WTC11 (cell line): ENCODE measurements around the gene SORCS2. TPM values are rescaled to one million over a fixed set of nuclear protein-coding genes. Genes with fewer than 3 reads are reported as not detected.

ENCODE experiments used
- ATAC-seq: fragments of 200-7000 bp; cut with Tn5 transposase; 2 replicates; pipeline ENCODE4 v1.10.0; 2021; ENCODE audit warnings: mild to moderate bottlenecking, moderate library complexity
- CTCF ChIA-PET: fragments of 300-600 bp; sonication (Branson Sonifier 250); formaldehyde crosslinking; loops from one replicate; lab custom pipeline; 2021; ENCODE audit warnings: antibody characterized with exemption; lab: Charles Lee
- POLR2A ChIA-PET: fragments of 350-600 bp; sonication (Branson Sonifier 250); formaldehyde crosslinking; loops from one replicate; lab custom pipeline; 2021; ENCODE audit warnings: antibody characterized with exemption; lab: Charles Lee
- DNase-seq: peaks from one replicate; pipeline ENCODE4 v3.0.0; 2021; ENCODE audit warnings: low spot score
- H3K27ac Mint-ChIP-seq: 2 replicates; pipeline ENCODE4 v1.8.0; 2021; ENCODE audit warnings: mixed read lengths
- H3K27me3 Mint-ChIP-seq: 2 replicates; pipeline ENCODE4 v1.8.0; 2021; ENCODE audit warnings: low read depth, mild to moderate bottlenecking, moderate library complexity, mixed read lengths
- H3K36me3 Mint-ChIP-seq: 2 replicates; pipeline ENCODE4 v1.8.0; 2021; ENCODE audit warnings: mixed read lengths
- H3K4me1 Mint-ChIP-seq: 2 replicates; pipeline ENCODE4 v1.8.0; 2022; ENCODE audit warnings: mixed read lengths
- H3K4me3 Mint-ChIP-seq: 2 replicates; pipeline ENCODE4 v1.8.0; 2021; ENCODE audit warnings: mild to moderate bottlenecking, moderate library complexity, mixed read lengths
- H3K9me3 Mint-ChIP-seq: 2 replicates; pipeline ENCODE4 v1.8.0; 2021; ENCODE audit warnings: mixed read lengths
- AFF4 ChIP-seq: sonication (generic); formaldehyde crosslinking; IDR thresholded peaks from 2 replicates; pipeline ENCODE4 v1.8.1; 2023; ENCODE audit warnings: mild to moderate bottlenecking, missing genetic modification reagents, borderline replicate concordance
- ARID4B ChIP-seq: sonication (generic); formaldehyde crosslinking; IDR thresholded peaks from 2 replicates; pipeline ENCODE4 v1.8.0; 2023; ENCODE audit warnings: missing genetic modification reagents, mild to moderate bottlenecking, borderline replicate concordance
- ELF4 ChIP-seq: sonication (generic); formaldehyde crosslinking; IDR thresholded peaks from 2 replicates; pipeline ENCODE4 v1.8.1; 2022; ENCODE audit warnings: low read depth, mild to moderate bottlenecking, moderate library complexity, missing genetic modification reagents
- FOXP4 ChIP-seq: sonication (generic); formaldehyde crosslinking; IDR thresholded peaks from 2 replicates; pipeline ENCODE4 v1.8.0; 2022; ENCODE audit warnings: mild to moderate bottlenecking, missing genetic modification reagents
- GABPB1 ChIP-seq: sonication (generic); formaldehyde crosslinking; IDR thresholded peaks from 2 replicates; pipeline ENCODE4 v1.8.1; 2023; ENCODE audit warnings: mild to moderate bottlenecking, missing genetic modification reagents
- MLX ChIP-seq: sonication (generic); formaldehyde crosslinking; IDR thresholded peaks from 2 replicates; pipeline ENCODE4 v1.8.1; 2023; ENCODE audit warnings: mild to moderate bottlenecking, missing genetic modification reagents, moderate library complexity
- NR3C1 ChIP-seq: sonication (generic); formaldehyde crosslinking; conservative IDR thresholded peaks from 2 replicates; pipeline ENCODE4 v1.8.1; 2023; ENCODE audit warnings: low read depth, mild to moderate bottlenecking, missing genetic modification reagents
- OVOL2 ChIP-seq: fragments of 250-450 bp; sonication (Bioruptor Pico); IDR thresholded peaks from 2 replicates; pipeline ENCODE4 v1.9.0; 2021; ENCODE audit warnings: mild to moderate bottlenecking, borderline replicate concordance
- PRRX2 ChIP-seq: fragments of 250-450 bp; sonication (Bioruptor Pico); IDR thresholded peaks from 2 replicates; pipeline ENCODE4 v1.8.0; 2021; ENCODE audit warnings: mild to moderate bottlenecking
- RELA ChIP-seq: sonication (generic); formaldehyde crosslinking; IDR thresholded peaks from 2 replicates; pipeline ENCODE4 v1.8.1; 2022; ENCODE audit warnings: missing genetic modification reagents, mild to moderate bottlenecking, borderline replicate concordance
- RORB ChIP-seq: fragments of 250-450 bp; sonication (Bioruptor Pico); IDR thresholded peaks from 2 replicates; pipeline ENCODE4 v1.9.0; 2021; ENCODE audit warnings: mild to moderate bottlenecking
- SOX15 ChIP-seq: fragments of 250-450 bp; sonication (Bioruptor Pico); IDR thresholded peaks from 2 replicates; pipeline ENCODE4 v1.9.0; 2021; ENCODE audit warnings: mild to moderate bottlenecking
- TCF7 ChIP-seq: sonication (generic); formaldehyde crosslinking; IDR thresholded peaks from 2 replicates; pipeline ENCODE4 v1.8.0; 2022; ENCODE audit warnings: mild to moderate bottlenecking, low read depth, missing genetic modification reagents, moderate library complexity
- ZBTB43 ChIP-seq: sonication (generic); formaldehyde crosslinking; IDR thresholded peaks from 2 replicates; pipeline ENCODE4 v1.8.1; 2023; ENCODE audit warnings: mild to moderate bottlenecking, missing genetic modification reagents
- ZNF219 ChIP-seq: sonication (generic); formaldehyde crosslinking; IDR thresholded peaks from 2 replicates; pipeline ENCODE4 v1.8.0; 2023; ENCODE audit warnings: missing genetic modification reagents, mild to moderate bottlenecking, borderline replicate concordance
- ZNF263 ChIP-seq: sonication (generic); formaldehyde crosslinking; IDR thresholded peaks from 2 replicates; pipeline ENCODE4 v1.8.1; 2022; ENCODE audit warnings: low read depth, mild to moderate bottlenecking, moderate library complexity, missing genetic modification reagents
- ZNF425 ChIP-seq: fragments of 250-450 bp; sonication (Bioruptor Pico); conservative IDR thresholded peaks from 2 replicates; pipeline ENCODE4 v1.9.0; 2021; ENCODE audit warnings: mild to moderate bottlenecking
- ZSCAN18 ChIP-seq: fragments of 250-450 bp; sonication (Bioruptor Pico); IDR thresholded peaks from 2 replicates; pipeline ENCODE4 v2.1.2; 2022; ENCODE audit warnings: mild to moderate bottlenecking, moderate library complexity
- total RNA-seq: library from RNA; stranded (reverse); gene quantifications from 3 replicates; pipeline ENCODE4 v1.2.3, GENCODE V29; 2021

Gene SORCS2
- total RNA-seq, 1 experiment from 2014 or later, result 6.6 TPM

- no peak overlapping the region for H3K4me3 Mint-ChIP-seq
- H3K27me3 Mint-ChIP-seq, result no peaks in the 10 kb centered on the region
- H3K9me3 Mint-ChIP-seq, result no peaks in the 10 kb centered on the region
- no peak for DNase-seq
- no peak overlapping the region for H3K27ac Mint-ChIP-seq
- CTCF ChIA-PET, result interaction anchor here (1.1 kb wide), 1 partner anchor 17 kb away, joined by 4 read pairs; no protein-coding TSS in a partner anchor
- POLR2A ChIA-PET, result no interaction called here
- no peaks in the 10 kb centered on the region for H3K4me1 Mint-ChIP-seq
- H3K36me3 Mint-ChIP-seq, result no peaks in the 10 kb centered on the region
- no peak for ATAC-seq
- TF ChIP-seq RORB (CRISPR knock-in tag) (no peak), ARID4B (no peak), ZBTB43 (CRISPR knock-in tag) (no peak), NR3C1 (CRISPR knock-in tag) (no peak), TCF7 (CRISPR knock-in tag) (no peak), ZSCAN18 (CRISPR knock-in tag) (no peak), SOX15 (CRISPR knock-in tag) (no peak), MLX (CRISPR knock-in tag) (no peak), GABPB1 (CRISPR knock-in tag) (no peak), ZNF219 (CRISPR knock-in tag) (no peak), ELF4 (CRISPR knock-in tag) (no peak), OVOL2 (CRISPR knock-in tag) (no peak), RELA (CRISPR knock-in tag) (no peak), FOXP4 (CRISPR knock-in tag) (no peak), ZNF263 (no peak), AFF4 (CRISPR knock-in tag) (no peak), PRRX2 (CRISPR knock-in tag) (no peak), ZNF425 (CRISPR knock-in tag) (no peak)
These were observed 544.3 kb downstream of the SORCS2 start for GRCh38 chr4:7736436-7737267.
